NK-92 (cell line): ENCODE measurements around the gene GMCL2.

Experiments
- DNase-seq: peaks from one replicate; lab custom pipeline; 2025; ENCODE audit not compliant: unreplicated experiment; lab: John Stamatoyannopoulos, UW

The GMCL2 gene

DNA sequence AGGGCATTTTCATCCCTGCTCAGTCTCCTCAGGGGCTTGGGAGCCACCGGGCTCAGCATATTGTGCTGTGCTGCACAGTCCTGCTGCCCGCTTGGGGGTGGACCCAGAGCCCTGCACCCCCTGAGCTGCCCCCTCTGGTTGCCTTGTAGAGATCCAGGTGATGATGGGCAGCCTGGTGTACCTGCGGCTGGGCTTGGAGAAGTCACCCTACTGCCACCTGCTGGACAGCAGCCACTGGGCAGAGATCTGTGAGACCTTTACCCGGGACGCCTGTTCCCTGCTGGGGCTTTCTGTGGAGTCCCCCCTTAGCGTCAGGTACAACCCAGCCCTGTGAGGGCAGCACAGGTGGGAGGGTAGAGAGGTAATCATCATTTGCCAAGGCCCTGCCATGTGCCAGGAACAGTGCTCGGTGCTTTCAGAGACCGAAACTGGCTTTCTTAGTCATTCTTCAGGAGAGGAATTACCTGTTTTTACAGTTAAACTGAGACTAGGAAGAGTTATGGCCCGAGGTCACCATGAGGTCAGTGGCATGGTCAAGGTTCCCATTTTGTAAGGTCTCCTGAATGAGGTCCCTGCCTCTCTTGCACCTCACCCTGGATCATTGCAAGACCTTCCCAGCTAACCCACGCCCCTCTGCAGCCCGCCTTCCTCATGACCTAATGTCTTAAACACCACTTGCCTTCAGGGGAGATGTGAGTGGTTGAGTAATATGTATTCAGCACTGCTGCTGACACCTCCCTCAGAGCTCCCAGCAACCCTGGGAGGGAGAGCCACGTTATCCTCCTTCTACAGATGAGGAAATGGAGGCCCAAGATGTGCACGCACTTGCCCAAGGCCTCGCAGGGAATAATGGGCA, 41.0 kb downstream of the GMCL2 start:
- no peak for DNase-seq

GRCh38 chr5:178143901-178144300, 43.3 kb downstream of the GMCL2 start:
- DNase-seq, result no peak

GRCh38 chr5:178143246-178143645, 43.9 kb downstream of the GMCL2 start:
- DNase-seq, result no peak

- DNase-seq, result no peak
Observed at GRCh38 chr5:178142642-178143041, 44.5 kb downstream of the GMCL2 start.

- DNase-seq, result no peak
Observed at GRCh38 chr5:178141550-178141949, 45.6 kb downstream of the GMCL2 start.

DNA sequence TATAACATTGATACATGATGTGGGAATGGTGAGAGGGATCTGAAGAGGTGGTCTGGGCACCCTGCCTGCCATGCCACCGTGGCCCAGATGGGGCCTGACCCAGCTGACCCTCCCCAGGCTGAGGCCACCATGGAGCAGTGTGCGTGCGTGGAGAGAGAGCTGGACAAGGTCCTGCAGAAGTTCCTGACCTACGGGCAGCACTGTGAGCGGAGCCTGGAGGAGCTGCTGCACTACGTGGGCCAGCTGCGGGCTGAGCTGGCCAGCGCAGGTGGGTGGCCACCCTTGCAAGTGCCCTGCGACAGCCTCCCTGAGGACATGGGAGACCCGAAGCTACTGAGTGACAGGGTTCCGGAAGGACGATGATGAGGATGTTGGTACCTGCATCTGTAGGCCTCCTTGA, 49.2 kb downstream of the GMCL2 start:
- DNase-seq, result no peak

DNA sequence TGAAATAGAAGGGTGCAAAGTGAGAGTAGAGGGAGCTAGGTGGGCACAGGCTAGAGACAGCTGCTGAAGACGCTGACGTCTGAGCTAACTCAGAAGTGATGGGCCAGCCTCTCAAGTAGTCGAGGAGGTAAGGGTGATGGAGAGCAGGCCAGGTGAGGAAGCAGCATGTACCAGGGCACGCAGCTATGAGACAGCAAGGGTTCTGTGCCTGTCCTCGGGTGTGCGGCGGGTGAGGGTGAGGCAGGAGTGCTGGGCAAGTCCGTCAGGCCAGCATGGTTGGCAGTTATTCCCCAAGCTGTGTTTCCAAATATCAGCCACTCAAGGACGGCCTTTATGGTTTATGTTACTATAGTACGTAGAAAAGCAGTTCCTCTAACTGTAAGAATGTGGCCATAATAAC, 50.2 kb downstream of the GMCL2 start:
- no peak for DNase-seq
